A673 (cell line): Measurements from ENCODE around the gene COL9A3. TPM values are rescaled to one million over a fixed set of nuclear protein-coding genes. Genes with fewer than 3 reads are reported as not detected.

Experiments used
- BruUV-seq: library from RNA; stranded (reverse); fragments of 400-500 nt; replicated peaks from 2 replicates; lab custom pipeline; 2021; lab: Mats Ljungman, UMichigan
- CTCF ChIA-PET: fragments of 300-600 bp; sonication (Branson Sonifier 250); formaldehyde crosslinking; loops from one replicate; lab custom pipeline; 2022; ENCODE audit warnings: antibody characterized with exemption; lab: Charles Lee
- POLR2A ChIA-PET: fragments of 300-600 bp; sonication (Branson Sonifier 250); formaldehyde crosslinking; loops from one replicate; lab custom pipeline; 2022; ENCODE audit warnings: antibody characterized with exemption; ENCODE audit not compliant: low non-redundant PET; lab: Charles Lee
- DNase-seq: peaks from one replicate; pipeline ENCODE4 v3.0.0-alpha.2; 2015; ENCODE audit warnings: low spot score
- H3K27ac ChIP-seq: fragments of 200-600 bp; sonication (generic); 2 replicates; pipeline ENCODE4 v1.5.1; 2016; ENCODE audit warnings: mixed run types, low read depth, mild to moderate bottlenecking, mixed read lengths, antibody characterized with exemption, low read length; ENCODE audit not compliant: poor library complexity, severe bottlenecking
- H3K27me3 ChIP-seq: fragments of 200-600 bp; sonication (generic); replicated peaks from 2 replicates; pipeline ENCODE4 v1.6.1; 2017; ENCODE audit warnings: mixed run types, low read depth, mild to moderate bottlenecking, mixed read lengths, antibody characterized with exemption, low read length; ENCODE audit not compliant: insufficient read depth, poor library complexity
- H3K36me3 ChIP-seq: fragments of 200-600 bp; sonication (generic); 2 replicates; pipeline ENCODE4 v1.6.1; 2016; ENCODE audit warnings: mixed run types, mild to moderate bottlenecking, mixed read lengths, antibody characterized with exemption, low read length; ENCODE audit not compliant: insufficient read depth, poor library complexity, severe bottlenecking
- H3K4me1 ChIP-seq: fragments of 200-600 bp; sonication (generic); 2 replicates; pipeline ENCODE4 v1.6.1; 2017; ENCODE audit warnings: mixed run types, mild to moderate bottlenecking, mixed read lengths, antibody characterized with exemption, low read length; ENCODE audit not compliant: insufficient read depth, poor library complexity, severe bottlenecking
- H3K4me3 ChIP-seq: fragments of 200-600 bp; sonication (generic); 2 replicates; pipeline ENCODE4 v1.5.1; 2016; ENCODE audit warnings: low read depth, mixed run types, mild to moderate bottlenecking, mixed read lengths, low read length; ENCODE audit not compliant: poor library complexity, severe bottlenecking
- H3K9me3 ChIP-seq: fragments of 200-600 bp; sonication (generic); 2 replicates; pipeline ENCODE4 v1.6.1; 2016; ENCODE audit warnings: mixed run types, low read depth, mild to moderate bottlenecking, mixed read lengths, antibody characterized with exemption, low read length; ENCODE audit not compliant: poor library complexity, severe bottlenecking
- EZH2 ChIP-seq: fragments of 200-600 bp; sonication (generic); IDR thresholded peaks from 2 replicates; pipeline ENCODE4 v1.6.1; 2017; ENCODE audit warnings: borderline replicate concordance, low read depth, mild to moderate bottlenecking, mixed read lengths, antibody characterized with exemption, low read length; ENCODE audit not compliant: poor library complexity, severe bottlenecking
- intact Hi-C: fragments of 100-400 bp; cut with micrococcal nuclease; formaldehyde crosslinking; loops from one replicate; pipeline ENCODE4 v1.10.0; 2022; ENCODE audit not compliant: unreplicated experiment
- total RNA-seq: library from RNA; stranded (reverse); gene quantifications from 2 replicates; pipeline ENCODE4 v1.2.3, GENCODE V29; 2021
- TF ChIP-seq, protein P1 (sequence below): fragments of 300-800, 200-600 bp; sonication (generic); conservative IDR thresholded peaks from 2 replicates; pipeline ENCODE4 v1.5.1; 2017; ENCODE audit warnings: low read depth, mild to moderate bottlenecking, antibody characterized with exemption, low read length, moderate library complexity, mixed read lengths

The COL9A3 gene
- total RNA-seq, 1 experiment from 2014 or later = 8.4 TPM

DNA sequence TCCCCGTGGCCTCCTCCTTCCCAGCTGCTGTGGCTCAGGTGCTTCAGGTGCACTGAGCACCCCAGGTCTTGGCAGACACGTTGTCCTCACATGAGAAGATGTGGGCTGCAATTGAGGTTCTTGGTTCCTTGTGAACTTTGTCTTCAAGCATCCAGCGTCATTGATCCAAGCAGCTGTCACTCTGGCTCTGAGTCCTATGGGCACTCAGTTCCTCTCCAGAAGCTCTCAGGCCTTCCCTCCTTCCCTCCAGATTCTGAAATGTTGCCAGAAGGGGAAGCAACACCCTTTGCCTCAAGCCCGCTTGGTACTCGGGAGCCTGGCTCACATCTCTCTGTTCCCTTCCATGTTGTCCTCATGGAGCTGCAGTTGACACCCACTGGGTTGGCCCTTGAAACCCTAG lies 29.0 kb upstream of the COL9A3 start:
- H3K4me3 ChIP-seq = no peak overlapping the region
- DNase-seq = no peak
- intact Hi-C loops = no loop called here
- no peaks in the 10 kb centered on the region for H3K9me3 ChIP-seq
- TF ChIP-seq, protein P1, sequence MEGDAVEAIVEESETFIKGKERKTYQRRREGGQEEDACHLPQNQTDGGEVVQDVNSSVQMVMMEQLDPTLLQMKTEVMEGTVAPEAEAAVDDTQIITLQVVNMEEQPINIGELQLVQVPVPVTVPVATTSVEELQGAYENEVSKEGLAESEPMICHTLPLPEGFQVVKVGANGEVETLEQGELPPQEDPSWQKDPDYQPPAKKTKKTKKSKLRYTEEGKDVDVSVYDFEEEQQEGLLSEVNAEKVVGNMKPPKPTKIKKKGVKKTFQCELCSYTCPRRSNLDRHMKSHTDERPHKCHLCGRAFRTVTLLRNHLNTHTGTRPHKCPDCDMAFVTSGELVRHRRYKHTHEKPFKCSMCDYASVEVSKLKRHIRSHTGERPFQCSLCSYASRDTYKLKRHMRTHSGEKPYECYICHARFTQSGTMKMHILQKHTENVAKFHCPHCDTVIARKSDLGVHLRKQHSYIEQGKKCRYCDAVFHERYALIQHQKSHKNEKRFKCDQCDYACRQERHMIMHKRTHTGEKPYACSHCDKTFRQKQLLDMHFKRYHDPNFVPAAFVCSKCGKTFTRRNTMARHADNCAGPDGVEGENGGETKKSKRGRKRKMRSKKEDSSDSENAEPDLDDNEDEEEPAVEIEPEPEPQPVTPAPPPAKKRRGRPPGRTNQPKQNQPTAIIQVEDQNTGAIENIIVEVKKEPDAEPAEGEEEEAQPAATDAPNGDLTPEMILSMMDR = no peak
- no peak for TF ChIP-seq EZH2
- BruUV-seq = no TSS peak
- H3K36me3 ChIP-seq = no peaks in the 10 kb centered on the region
- peaks cover 8% of the 10 kb centered on the region for H3K4me1 ChIP-seq
- no peak overlapping the region for H3K27ac ChIP-seq
- ChIA-PET CTCF (no interaction called here), POLR2A (no interaction called here)
- H3K27me3 ChIP-seq = no peaks in the 10 kb centered on the region

DNA sequence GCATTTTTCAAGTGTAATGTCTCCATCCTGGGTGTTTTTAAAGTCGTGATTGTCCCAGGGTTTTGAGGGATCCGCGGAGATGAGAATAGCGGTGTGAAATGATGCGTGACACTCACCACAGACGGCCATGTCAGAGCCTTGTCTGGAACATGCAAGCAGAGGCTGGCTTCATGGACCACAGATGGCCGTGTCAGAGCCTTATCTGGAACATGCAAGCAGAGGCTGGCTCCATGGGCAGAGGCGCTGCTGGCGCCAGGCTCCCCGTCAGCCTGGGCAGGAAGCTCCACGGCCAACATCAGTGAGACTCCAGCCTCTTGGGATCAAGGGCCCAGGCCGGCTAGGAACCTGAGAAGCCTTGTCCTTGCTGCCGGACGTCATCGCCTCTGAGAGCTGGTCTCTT lies 28.2 kb upstream of the COL9A3 start:
- ChIA-PET POLR2A (interaction anchor here (0.6 kb wide), 1 partner anchor 58 kb away, joined by 5 read pairs; no protein-coding TSS in a partner anchor), CTCF (no interaction called here)
- TF ChIP-seq, protein P1 = no peak
- TF ChIP-seq EZH2 = no peak

DNA sequence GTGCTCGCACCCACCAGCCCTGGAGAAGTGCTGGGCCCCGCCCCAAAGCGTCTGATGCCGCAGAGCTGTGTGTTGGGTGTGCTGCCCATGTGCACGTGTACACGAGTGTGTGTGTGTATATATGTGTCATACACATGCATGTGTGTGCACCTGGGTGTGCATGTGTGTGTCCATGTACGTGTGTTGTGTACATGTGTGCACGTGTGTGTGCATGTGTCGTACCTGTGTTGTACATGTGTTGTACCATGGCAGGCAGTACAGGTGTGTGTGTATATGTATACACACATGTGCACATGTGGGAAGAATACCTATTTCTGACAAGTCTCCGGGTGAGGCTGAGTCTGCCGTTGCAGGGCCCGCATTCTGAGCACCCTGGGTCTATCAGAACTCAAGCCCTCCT lies 26.8 kb upstream of the COL9A3 start:
- no peak overlapping the region for H3K27ac ChIP-seq
- peaks cover 18% of the 10 kb centered on the region for H3K4me1 ChIP-seq
- H3K27me3 ChIP-seq = no peaks in the 10 kb centered on the region
- no TSS peak for BruUV-seq
- TF ChIP-seq, protein P1 = no peak
- TF ChIP-seq EZH2 = no peak
- no peak overlapping the region for H3K4me3 ChIP-seq
- ChIA-PET CTCF (interaction anchor here (2.2 kb wide), 1 partner anchor 121 kb away, joined by 7 read pairs; no protein-coding TSS in a partner anchor), POLR2A (no interaction called here)
- intact Hi-C loops = loop anchor here (5.0 kb wide), 1 partner anchor 378 kb away; no protein-coding TSS in a partner anchor
- no peaks in the 10 kb centered on the region for H3K36me3 ChIP-seq
- no peak for DNase-seq
- no peaks in the 10 kb centered on the region for H3K9me3 ChIP-seq

More for the DNA sequence above, 28.2 kb upstream of the COL9A3 start:
- Histone ChIP-seq H3K27me3 (no peaks in the 10 kb centered on the region), H3K4me1 (peaks cover 9% of the 10 kb centered on the region), H3K27ac (no peak overlapping the region), H3K9me3 (no peaks in the 10 kb centered on the region), H3K36me3 (no peaks in the 10 kb centered on the region), H3K4me3 (no peak overlapping the region)
- intact Hi-C loops = no loop called here
- DNase-seq = no peak
- no TSS peak for BruUV-seq
